NK-92 (cell line): ENCODE measurements around the gene SYS1.

Experiments used
- DNase-seq: peaks from one replicate; lab custom pipeline; 2025; ENCODE audit not compliant: unreplicated experiment; lab: John Stamatoyannopoulos, UW

The SYS1 gene

GRCh38 chr20:45378191-45378590, 15.2 kb downstream of the SYS1 start, which contains the start of gene TP53TG5:
Gene TP53TG5 (minus strand): TSS chr20:45378325. CDS start chr20:45378236, 89 bp downstream.
- DNase-seq, result no peak

DNA sequence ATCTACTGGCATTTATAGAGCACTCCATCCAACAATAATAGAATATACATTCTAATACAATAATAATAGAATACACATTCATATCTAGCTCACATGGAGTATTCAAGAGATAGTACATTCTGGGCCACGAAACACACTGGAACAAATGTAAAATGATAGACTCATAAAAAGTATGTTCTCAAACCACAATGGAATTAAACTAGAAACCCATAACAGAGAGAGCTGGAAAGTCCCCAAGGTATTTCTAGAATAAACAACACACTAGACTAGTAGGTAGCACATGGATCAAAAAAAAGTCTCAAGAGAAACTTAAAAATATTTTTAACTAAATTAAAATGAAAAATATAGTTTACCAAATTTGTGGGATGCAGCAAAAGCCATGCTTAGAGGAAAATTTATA, 24.3 kb downstream of the SYS1 start:
- no peak for DNase-seq

GRCh38 chr20:45390931-45391330, 28.0 kb downstream of the SYS1 start:
- no peak for DNase-seq

GRCh38 chr20:45391559-45391958, 28.6 kb downstream of the SYS1 start:
- DNase-seq, result no peak

- DNase-seq, result no peak
These were observed 29.8 kb downstream of the SYS1 start for GRCh38 chr20:45392733-45393132.

GRCh38 chr20:45394221-45395113, 31.5 kb downstream of the SYS1 start:
- DNase-seq, result no peak

DNA sequence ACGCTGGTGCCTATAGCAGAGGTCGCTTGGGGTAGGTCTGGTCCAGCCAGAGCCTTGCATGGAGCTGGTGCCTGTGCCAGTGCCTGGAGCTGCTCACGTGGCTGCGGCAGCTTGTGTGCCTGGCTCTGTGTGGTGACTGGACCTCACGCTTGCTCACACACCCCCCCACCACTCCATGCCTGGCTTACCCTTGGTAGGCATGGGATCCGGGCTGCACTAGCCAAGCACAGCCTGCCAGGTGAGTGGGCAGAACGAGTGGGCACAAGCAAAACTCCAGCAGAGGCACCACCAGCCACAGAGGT, 32.1 kb downstream of the SYS1 start:
- DNase-seq, result no peak

DNA sequence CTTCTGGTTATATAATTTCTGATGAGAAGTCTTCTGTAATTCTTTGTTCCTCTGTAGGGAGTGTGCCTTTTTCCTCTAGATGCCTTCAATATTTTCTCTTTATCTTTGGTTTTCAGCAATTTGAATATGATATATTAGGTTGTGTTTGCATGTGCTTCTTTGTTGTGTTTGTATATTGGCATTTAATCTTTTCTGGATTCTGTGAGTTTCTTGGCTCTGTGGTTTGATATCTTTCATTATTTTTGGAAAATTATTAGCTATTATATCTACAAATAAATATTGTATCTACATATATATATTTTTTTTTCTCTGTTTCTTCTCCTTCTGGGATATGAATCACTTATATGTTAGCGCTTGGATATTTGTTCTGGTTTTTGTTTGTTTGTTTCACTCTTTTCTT, 36.1 kb downstream of the SYS1 start:
- DNase-seq, result no peak

DNA sequence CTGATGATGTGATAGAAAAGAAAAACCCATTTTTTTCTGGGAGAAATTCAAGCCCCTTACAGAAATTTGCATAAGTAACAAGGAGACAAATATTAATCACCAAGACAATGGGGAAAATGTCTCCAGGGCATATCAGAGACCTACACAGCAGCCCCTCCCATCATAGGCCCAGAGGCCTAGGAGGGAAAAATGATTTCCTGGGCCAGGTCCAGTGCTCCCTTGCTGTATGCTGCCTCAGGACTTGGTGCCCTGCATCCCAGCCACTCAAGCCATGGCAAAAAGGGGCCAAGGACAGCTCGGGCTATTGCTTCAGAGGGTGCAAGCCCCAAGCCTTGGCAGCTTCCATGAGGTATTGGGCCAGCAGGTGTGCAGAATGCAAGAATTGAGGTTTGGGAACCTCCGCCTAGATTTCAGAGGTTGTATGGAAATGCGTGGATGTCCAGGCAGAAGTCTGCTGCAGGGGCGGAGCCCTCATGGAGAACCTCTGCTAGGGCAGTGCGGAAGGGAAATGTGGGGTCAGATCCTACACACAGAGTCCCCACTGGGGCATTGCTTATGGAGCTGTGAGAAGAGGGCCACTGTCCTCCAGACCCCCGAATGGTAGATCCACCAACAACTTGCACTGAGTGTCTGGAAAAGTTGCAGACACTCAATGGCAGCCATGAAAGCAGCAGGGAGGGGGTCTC, 37.5 kb downstream of the SYS1 start:
- no peak for DNase-seq

- no peak for DNase-seq
These were observed 40.0 kb downstream of the SYS1 start for GRCh38 chr20:45402946-45403345.

GRCh38 chr20:45404438-45404837, 41.5 kb downstream of the SYS1 start:
- no peak for DNase-seq

DNA sequence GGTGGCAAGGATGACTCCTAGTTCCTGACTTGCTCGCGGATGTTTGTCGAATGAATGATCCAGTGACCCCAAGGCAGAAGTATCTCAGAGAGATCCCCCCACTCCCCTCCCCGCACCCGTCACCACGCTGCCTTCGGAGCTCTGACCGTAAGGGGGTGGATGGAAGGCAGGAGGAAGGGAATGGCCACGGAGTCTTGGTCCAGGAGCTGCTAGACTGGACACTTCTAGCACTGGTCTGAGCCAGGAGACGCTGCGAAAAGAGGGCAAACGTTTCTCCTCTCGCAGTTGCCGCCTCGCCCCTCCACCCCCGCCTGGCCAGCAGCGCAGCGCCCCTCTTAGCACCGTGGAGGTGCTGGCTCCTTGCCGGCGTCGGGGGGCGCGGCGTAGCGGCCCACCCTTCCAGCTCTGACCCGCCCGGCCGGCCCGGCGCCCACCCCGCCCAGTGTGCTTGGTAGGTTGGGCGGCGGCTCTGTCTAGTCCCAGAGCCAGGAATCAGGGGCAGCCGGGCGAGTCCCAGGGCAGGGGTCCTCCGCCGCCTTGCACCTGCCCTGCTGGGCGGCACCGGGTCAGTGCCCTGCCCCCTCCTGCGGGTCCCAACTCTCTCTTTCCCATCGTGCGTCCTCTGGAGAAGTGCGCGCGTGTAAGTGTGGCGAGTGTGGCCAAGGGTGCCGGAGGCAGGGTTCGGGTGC, 42.8 kb downstream of the SYS1 start:
- no peak for DNase-seq

GRCh38 chr20:45406260-45407066, 43.5 kb downstream of the SYS1 start:
- no peak for DNase-seq

DNA sequence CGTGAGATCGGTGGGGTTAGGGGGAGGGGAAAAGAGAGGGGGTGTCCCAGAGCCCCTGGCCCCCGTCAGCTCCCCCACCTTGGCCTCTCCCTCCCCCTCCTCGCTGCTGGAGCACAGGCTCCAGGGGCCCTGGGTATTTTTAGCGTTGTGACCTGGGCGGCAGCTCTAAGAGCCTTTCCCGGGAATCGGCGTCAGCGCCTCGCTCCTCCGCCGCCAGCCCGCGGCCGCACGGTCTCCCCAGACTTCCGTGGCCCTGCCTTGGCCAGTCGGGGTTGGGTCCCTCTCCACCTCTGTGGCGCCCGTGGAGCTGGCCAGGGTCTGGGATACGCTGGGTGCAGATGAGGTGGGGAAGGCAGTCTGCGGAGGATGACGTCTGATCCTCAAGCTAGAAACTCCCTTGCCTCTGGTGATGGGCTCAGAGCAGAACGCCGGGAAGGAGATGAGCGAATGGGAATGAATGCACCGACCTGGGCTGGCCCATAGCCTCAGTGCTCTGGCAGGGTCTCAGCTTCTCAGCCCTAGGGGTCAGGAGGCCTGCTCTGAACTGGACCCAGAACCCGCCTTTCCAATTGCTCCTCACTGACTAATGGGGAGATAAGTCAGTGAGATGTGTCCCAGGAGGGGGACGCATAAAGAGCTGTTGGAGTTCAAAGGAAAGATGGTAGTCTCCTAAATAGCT, 44.2 kb downstream of the SYS1 start:
- no peak for DNase-seq

- no peak for DNase-seq
These were observed 45.1 kb downstream of the SYS1 start, which contains the start of gene DBNDD2 for GRCh38 chr20:45407783-45408645. Gene DBNDD2 (plus strand): TSS chr20:45408289. CDS start chr20:45408468, 179 bp downstream.

GRCh38 chr20:45408646-45409213, 45.8 kb downstream of the SYS1 start:
- DNase-seq, result no peak

- DNase-seq, result no peak
These were observed 46.7 kb downstream of the SYS1 start for GRCh38 chr20:45409521-45410272.

DNA sequence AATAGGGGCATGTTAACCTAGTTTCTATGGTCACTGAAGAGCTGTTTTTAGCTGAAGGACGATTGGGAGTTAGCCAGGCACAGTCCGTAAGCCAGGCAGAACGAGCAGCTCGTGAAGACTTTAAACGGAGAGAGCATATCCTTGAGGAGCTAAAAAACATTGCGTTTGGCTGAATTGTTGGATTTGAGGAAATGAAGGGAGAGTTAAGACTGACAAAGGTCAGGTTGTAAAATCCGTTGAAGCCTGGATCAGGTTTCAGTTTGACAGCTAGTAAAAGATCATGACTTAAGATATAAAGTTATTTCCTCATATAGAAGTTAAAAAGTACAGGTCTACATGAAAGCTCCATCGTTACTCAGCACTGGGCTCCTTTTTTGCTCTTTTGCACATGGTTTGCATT, 47.9 kb downstream of the SYS1 start:
- DNase-seq, result no peak
